ENCODE results near the gene BUB1. TPM values are rescaled to one million over a fixed set of nuclear protein-coding genes. Genes with fewer than 3 reads are reported as not detected.

The BUB1 gene
- total and polyA plus RNA-seq, 2 of the 8 experiments (the other 6 are each of a cell fraction or from before 2014, with no cell fraction given) = 48.4 to 113 TPM

GRCh38 chr2:110677530-110678456 is at the start of gene BUB1 (continued):
- TF ChIP-seq, protein P1, sequence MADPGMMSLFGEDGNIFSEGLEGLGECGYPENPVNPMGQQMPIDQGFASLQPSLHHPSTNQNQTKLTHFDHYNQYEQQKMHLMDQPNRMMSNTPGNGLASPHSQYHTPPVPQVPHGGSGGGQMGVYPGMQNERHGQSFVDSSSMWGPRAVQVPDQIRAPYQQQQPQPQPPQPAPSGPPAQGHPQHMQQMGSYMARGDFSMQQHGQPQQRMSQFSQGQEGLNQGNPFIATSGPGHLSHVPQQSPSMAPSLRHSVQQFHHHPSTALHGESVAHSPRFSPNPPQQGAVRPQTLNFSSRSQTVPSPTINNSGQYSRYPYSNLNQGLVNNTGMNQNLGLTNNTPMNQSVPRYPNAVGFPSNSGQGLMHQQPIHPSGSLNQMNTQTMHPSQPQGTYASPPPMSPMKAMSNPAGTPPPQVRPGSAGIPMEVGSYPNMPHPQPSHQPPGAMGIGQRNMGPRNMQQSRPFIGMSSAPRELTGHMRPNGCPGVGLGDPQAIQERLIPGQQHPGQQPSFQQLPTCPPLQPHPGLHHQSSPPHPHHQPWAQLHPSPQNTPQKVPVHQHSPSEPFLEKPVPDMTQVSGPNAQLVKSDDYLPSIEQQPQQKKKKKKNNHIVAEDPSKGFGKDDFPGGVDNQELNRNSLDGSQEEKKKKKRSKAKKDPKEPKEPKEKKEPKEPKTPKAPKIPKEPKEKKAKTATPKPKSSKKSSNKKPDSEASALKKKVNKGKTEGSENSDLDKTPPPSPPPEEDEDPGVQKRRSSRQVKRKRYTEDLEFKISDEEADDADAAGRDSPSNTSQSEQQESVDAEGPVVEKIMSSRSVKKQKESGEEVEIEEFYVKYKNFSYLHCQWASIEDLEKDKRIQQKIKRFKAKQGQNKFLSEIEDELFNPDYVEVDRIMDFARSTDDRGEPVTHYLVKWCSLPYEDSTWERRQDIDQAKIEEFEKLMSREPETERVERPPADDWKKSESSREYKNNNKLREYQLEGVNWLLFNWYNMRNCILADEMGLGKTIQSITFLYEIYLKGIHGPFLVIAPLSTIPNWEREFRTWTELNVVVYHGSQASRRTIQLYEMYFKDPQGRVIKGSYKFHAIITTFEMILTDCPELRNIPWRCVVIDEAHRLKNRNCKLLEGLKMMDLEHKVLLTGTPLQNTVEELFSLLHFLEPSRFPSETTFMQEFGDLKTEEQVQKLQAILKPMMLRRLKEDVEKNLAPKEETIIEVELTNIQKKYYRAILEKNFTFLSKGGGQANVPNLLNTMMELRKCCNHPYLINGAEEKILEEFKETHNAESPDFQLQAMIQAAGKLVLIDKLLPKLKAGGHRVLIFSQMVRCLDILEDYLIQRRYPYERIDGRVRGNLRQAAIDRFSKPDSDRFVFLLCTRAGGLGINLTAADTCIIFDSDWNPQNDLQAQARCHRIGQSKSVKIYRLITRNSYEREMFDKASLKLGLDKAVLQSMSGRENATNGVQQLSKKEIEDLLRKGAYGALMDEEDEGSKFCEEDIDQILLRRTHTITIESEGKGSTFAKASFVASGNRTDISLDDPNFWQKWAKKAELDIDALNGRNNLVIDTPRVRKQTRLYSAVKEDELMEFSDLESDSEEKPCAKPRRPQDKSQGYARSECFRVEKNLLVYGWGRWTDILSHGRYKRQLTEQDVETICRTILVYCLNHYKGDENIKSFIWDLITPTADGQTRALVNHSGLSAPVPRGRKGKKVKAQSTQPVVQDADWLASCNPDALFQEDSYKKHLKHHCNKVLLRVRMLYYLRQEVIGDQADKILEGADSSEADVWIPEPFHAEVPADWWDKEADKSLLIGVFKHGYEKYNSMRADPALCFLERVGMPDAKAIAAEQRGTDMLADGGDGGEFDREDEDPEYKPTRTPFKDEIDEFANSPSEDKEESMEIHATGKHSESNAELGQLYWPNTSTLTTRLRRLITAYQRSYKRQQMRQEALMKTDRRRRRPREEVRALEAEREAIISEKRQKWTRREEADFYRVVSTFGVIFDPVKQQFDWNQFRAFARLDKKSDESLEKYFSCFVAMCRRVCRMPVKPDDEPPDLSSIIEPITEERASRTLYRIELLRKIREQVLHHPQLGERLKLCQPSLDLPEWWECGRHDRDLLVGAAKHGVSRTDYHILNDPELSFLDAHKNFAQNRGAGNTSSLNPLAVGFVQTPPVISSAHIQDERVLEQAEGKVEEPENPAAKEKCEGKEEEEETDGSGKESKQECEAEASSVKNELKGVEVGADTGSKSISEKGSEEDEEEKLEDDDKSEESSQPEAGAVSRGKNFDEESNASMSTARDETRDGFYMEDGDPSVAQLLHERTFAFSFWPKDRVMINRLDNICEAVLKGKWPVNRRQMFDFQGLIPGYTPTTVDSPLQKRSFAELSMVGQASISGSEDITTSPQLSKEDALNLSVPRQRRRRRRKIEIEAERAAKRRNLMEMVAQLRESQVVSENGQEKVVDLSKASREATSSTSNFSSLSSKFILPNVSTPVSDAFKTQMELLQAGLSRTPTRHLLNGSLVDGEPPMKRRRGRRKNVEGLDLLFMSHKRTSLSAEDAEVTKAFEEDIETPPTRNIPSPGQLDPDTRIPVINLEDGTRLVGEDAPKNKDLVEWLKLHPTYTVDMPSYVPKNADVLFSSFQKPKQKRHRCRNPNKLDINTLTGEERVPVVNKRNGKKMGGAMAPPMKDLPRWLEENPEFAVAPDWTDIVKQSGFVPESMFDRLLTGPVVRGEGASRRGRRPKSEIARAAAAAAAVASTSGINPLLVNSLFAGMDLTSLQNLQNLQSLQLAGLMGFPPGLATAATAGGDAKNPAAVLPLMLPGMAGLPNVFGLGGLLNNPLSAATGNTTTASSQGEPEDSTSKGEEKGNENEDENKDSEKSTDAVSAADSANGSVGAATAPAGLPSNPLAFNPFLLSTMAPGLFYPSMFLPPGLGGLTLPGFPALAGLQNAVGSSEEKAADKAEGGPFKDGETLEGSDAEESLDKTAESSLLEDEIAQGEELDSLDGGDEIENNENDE (IDR thresholded peaks at IDR 0.05; ENCODE audit: insufficient replicate concordance, low read length) = no peak
- TF ChIP-seq JUN (IDR thresholded peaks at IDR 0.05; ENCODE audit: low read depth, low read length) = no peak
- no peak for TF ChIP-seq HDAC6 (IDR thresholded peaks at IDR 0.05; ENCODE audit: low read depth, low read length)
